ENCODE data around the gene CLDN20.
A peak's percentile ranks its signal among the peaks of the same experiment; 100 is the strongest.

The CLDN20 gene

GRCh38 chr6:155313602-155314091 lies 49.8 kb downstream of the CLDN20 start:
- TF ChIP-seq EZH2phosphoT487 (conservative IDR thresholded peaks at IDR 0.05; ENCODE audit: low read length) (no peak), CTCF (IDR thresholded peaks at IDR 0.05; ENCODE audit: insufficient read depth, low read length, poor library complexity, severe bottlenecking) (no peak)
- H3K79me2 ChIP-seq (ENCODE audit: insufficient read depth, low read length): peaks cover 46% of the 10 kb centered on the region
- no peaks in the 10 kb centered on the region for H4K20me1 ChIP-seq (ENCODE audit: low read depth, low read length)
- H3K27ac ChIP-seq (ENCODE audit: low read depth, low read length): peak overlapping the region; percentile 62
- peak overlapping the region; percentile 94 for H3K4me2 ChIP-seq (ENCODE audit: low read depth, low read length, poor library complexity, severe bottlenecking)
- peaks cover 33% of the 10 kb centered on the region for H3F3A ChIP-seq (ENCODE audit: insufficient read depth)
- peak overlapping the region; percentile 96 for H3K4me3 ChIP-seq (ENCODE audit: insufficient read depth, low read length, poor library complexity, severe bottlenecking)
- H3K36me3 ChIP-seq (ENCODE audit: low read length): peaks cover 34% of the 10 kb centered on the region; the same call in 1 of the 2 replicates
- no peaks in the 10 kb centered on the region for H3K27me3 ChIP-seq (ENCODE audit: low read length)
- no peaks in the 10 kb centered on the region for H3K9me2 ChIP-seq (replicated peaks; ENCODE audit: insufficient read depth, low read length)
- peak overlapping the region; percentile 93 for H3K9ac ChIP-seq (ENCODE audit: low read length)
- no peaks in the 10 kb centered on the region for H3K9me3 ChIP-seq (ENCODE audit: insufficient read depth, low read length)
- peak overlapping the region; percentile 63 for H2AFZ ChIP-seq (ENCODE audit: low read depth, low read length, severe bottlenecking)

GRCh38 chr6:155314092-155314772 lies 50.4 kb downstream of the CLDN20 start, which contains the start of gene TFB1M:
Gene TFB1M, minus strand, starts transcription at chr6:155314484. Its CDS starts 56 bp downstream, at chr6:155314428.
- Histone ChIP-seq H3K4me3 (ENCODE audit: insufficient read depth, low read length, poor library complexity, severe bottlenecking) (peak within 1 kb of the TSS; percentile 96), H3K9ac (ENCODE audit: low read length) (peak within 1 kb of the TSS; percentile 93), H2AFZ (ENCODE audit: low read depth, low read length, severe bottlenecking) (peak within 1 kb of the TSS; percentile 63), H3F3A (ENCODE audit: insufficient read depth) (peaks cover 33% of the 10 kb centered on the region), H3K4me2 (ENCODE audit: low read depth, low read length, poor library complexity, severe bottlenecking) (peak within 1 kb of the TSS; percentile 95), H3K9me3 (ENCODE audit: insufficient read depth, low read length) (no peaks in the 10 kb centered on the region), H3K36me3 (ENCODE audit: low read length) (peaks cover 28% of the 10 kb centered on the region; the same call in 1 of the 2 replicates), H3K79me2 (ENCODE audit: insufficient read depth, low read length) (peaks cover 43% of the 10 kb centered on the region), H4K20me1 (ENCODE audit: low read depth, low read length) (no peaks in the 10 kb centered on the region), H3K27ac (ENCODE audit: low read depth, low read length) (peak within 1 kb of the TSS; percentile 92), H3K27me3 (ENCODE audit: low read length) (no peaks in the 10 kb centered on the region), H3K9me2 (replicated peaks; ENCODE audit: insufficient read depth, low read length) (no peaks in the 10 kb centered on the region)
- TF ChIP-seq CTCF (IDR thresholded peaks at IDR 0.05; ENCODE audit: insufficient read depth, low read length, poor library complexity, severe bottlenecking) (no peak), EZH2phosphoT487 (conservative IDR thresholded peaks at IDR 0.05; ENCODE audit: low read length) (no peak)

- Histone ChIP-seq H4K20me1 (ENCODE audit: low read depth, low read length) (no peaks in the 10 kb centered on the region), H3K36me3 (ENCODE audit: low read length) (peaks cover 21% of the 10 kb centered on the region; the same call in 1 of the 2 replicates), H2AFZ (ENCODE audit: low read depth, low read length, severe bottlenecking) (peak overlapping the region; percentile 29), H3K9me3 (ENCODE audit: insufficient read depth, low read length) (no peaks in the 10 kb centered on the region), H3F3A (ENCODE audit: insufficient read depth) (peaks cover 29% of the 10 kb centered on the region), H3K4me3 (ENCODE audit: insufficient read depth, low read length, poor library complexity, severe bottlenecking) (peak overlapping the region; percentile 60), H3K9ac (ENCODE audit: low read length) (peak overlapping the region; percentile 59), H3K27me3 (ENCODE audit: low read length) (no peaks in the 10 kb centered on the region), H3K79me2 (ENCODE audit: insufficient read depth, low read length) (peaks cover 40% of the 10 kb centered on the region), H3K4me2 (ENCODE audit: low read depth, low read length, poor library complexity, severe bottlenecking) (peak overlapping the region; percentile 95), H3K27ac (ENCODE audit: low read depth, low read length) (peak overlapping the region; percentile 92), H3K9me2 (replicated peaks; ENCODE audit: insufficient read depth, low read length) (no peaks in the 10 kb centered on the region)
- TF ChIP-seq EZH2phosphoT487 (conservative IDR thresholded peaks at IDR 0.05; ENCODE audit: low read length): no peak
- TF ChIP-seq CTCF (IDR thresholded peaks at IDR 0.05; ENCODE audit: insufficient read depth, low read length, poor library complexity, severe bottlenecking): no peak
Measured at GRCh38 chr6:155314773-155315515, 51.1 kb downstream of the CLDN20 start.

Data from SU-DHL-6 (cell line).